Mucosa of rectum (tissue), 2 donors: ENCODE data around the gene PEA15.

Source experiments
- H3K27ac ChIP-seq, 2 donors: one replicate each; pipeline ENCODE4 v1.7.0; 2013; ENCODE audit warnings: inconsistent platforms in 2 of 2, low read depth in 2 of 2, low read length in 2 of 2
- H3K27me3 ChIP-seq, 2 donors: one replicate each; pipeline ENCODE4 v1.7.0; 2013; ENCODE audit warnings: low read length in 2 of 2; ENCODE audit not compliant: control insufficient read depth in 2 of 2, insufficient read depth in 2 of 2
- H3K36me3 ChIP-seq, 2 donors: one replicate each; pipeline ENCODE4 v1.7.0; 2013; ENCODE audit warnings: low read length in 2 of 2; ENCODE audit not compliant: control insufficient read depth in 2 of 2, insufficient read depth in 2 of 2
- H3K4me1 ChIP-seq, 2 donors: one replicate each; pipeline ENCODE4 v1.7.0; 2013; ENCODE audit warnings: low read length in 2 of 2, mild to moderate bottlenecking in 1 of 2; ENCODE audit not compliant: control insufficient read depth in 2 of 2, insufficient read depth in 2 of 2
- H3K4me3 ChIP-seq, 2 donors: one replicate each; pipeline ENCODE4 v1.7.0; 2013; ENCODE audit warnings: low read length in 2 of 2
- H3K9ac ChIP-seq, 2 donors: one replicate each; pipeline ENCODE4 v1.7.0; 2013; ENCODE audit warnings: low read length in 2 of 2, low read depth in 1 of 2, mild to moderate bottlenecking in 1 of 2
- H3K9me3 ChIP-seq, 2 donors: one replicate each; pipeline ENCODE4 v1.7.0; 2013; ENCODE audit warnings: low read length in 2 of 2; ENCODE audit not compliant: control insufficient read depth in 2 of 2
- donor health status: healthy.
- donor health status: Normal muscosa, but diverticular disease.

The PEA15 gene

DNA sequence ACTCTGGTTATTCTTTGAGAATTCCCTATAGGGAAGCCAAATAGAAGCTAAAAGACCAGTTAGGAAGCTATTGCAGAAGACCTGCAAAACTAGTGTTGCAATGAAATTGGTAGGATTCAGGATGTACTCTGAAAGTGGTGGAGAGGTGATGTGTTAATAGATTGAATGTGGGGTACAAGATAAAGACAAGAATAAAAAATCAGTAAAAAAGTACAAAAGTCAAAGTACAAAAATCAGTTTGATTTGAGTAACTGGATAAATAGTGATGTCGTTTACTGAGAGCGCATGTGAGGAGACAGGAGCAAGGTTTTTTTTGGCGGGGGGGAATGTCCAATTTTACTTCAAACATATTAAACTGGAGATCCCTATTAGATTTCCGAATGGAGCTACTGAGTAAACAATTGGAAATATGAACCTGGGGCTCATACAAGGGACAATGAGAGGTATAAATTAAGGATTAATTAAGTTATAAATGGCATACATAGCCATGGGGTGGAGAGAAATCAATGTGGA is 59.7 kb downstream of the PEA15 start:
- Histone ChIP-seq H3K36me3 (no peaks in the 10 kb centered on the region), H3K4me3 (no peak overlapping the region), H3K4me1 (peaks cover 8 to 19% of the 10 kb centered on the region in 2 donors), H3K9me3 (no peaks in the 10 kb centered on the region), H3K27ac (no peak overlapping the region), H3K9ac (no peak overlapping the region), H3K27me3 (no peaks in the 10 kb centered on the region)
